Stimulated activated CD4-positive, alpha-beta T cell treated with anti-CD3 and anti-CD28 coated beads, Interleukin-12 subunit alpha, Interleukin-12 subunit beta, amount 100 ng/mL, for 4 hours (primary cell): Measurements from ENCODE around the gene SHC4.
"Not testable (repeated sequence)": the region's sequence is repeated elsewhere in the genome, so short reads cannot be mapped to it uniquely, and the experiment has no call there.

Experiments
- DNase-seq: peaks from one replicate; pipeline ENCODE4 v3.0.0-alpha.2; 2020

SHC4 gene, protein sequence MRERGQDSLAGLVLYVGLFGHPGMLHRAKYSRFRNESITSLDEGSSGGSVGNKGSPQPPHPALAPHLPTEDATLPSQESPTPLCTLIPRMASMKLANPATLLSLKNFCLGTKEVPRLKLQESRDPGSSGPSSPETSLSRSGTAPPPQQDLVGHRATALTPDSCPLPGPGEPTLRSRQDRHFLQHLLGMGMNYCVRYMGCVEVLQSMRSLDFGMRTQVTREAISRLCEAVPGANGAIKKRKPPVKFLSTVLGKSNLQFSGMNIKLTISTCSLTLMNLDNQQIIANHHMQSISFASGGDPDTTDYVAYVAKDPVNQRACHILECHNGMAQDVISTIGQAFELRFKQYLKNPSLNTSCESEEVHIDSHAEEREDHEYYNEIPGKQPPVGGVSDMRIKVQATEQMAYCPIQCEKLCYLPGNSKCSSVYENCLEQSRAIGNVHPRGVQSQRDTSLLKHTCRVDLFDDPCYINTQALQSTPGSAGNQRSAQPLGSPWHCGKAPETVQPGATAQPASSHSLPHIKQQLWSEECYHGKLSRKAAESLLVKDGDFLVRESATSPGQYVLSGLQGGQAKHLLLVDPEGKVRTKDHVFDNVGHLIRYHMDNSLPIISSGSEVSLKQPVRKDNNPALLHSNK

GRCh38 chr15:48963524-48964113 is at the start of gene SHC4:
Gene SHC4 (minus strand): TSS chr15:48963919. CDS start chr15:48963015, 904 bp downstream.
- DNase-seq, result no peak

DNA sequence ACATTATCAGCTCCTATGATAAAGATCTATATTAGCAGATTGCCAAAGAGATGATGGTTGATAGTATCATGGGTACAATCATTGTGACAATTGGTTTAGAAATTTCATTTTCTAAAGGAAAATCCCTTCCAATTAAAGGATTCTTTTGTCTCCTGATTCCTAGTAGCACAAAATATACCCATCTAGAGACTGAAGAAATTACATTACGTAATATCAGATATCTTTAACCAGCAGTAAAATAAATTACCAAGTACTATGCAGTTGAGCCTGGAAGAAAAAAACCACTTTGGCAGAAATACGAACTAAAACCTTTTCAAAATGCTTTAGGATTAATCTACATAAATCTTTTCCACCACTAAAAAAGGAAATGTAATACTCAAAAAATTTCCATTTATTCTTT is 35.6 kb upstream of the SHC4 start:
- DNase-seq, result no peak

DNA sequence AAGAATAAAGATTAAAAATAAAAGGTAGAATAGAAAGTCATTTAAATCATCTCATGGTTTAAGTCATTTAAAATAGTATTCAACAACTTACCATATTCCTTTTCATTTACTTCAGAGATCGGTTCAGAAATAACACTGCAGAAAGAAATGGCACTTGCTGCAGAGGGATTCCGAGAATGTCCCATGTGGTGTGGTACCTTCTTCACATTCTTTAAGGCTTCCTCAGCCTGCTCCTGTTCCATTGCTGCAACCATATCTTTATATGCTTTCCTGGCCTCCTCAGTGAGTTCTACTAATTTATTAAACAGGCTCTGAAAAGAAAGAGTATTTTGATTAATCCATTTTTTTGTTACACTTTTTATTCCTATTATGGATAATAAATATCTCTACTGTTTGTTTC is 32.6 kb upstream of the SHC4 start:
- no peak for DNase-seq

DNA sequence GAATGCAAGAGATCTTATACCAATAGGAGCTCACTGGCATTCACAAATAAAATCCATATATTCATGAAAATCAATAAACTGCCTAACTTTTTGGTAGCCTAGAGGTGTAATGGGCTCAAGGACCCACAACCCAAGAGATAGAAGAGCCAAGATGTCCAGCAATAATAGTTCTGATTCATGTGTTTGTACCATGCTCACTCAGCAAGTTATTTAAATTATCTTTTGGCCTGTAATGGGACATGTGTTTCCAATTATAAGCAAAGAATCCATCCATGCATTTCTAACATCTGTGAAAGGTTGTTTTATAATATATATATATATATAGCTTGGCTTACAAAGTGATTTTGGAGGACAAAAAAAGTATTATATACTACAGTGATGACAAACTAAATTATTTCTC is 29.7 kb upstream of the SHC4 start:
- no peak for DNase-seq

DNA sequence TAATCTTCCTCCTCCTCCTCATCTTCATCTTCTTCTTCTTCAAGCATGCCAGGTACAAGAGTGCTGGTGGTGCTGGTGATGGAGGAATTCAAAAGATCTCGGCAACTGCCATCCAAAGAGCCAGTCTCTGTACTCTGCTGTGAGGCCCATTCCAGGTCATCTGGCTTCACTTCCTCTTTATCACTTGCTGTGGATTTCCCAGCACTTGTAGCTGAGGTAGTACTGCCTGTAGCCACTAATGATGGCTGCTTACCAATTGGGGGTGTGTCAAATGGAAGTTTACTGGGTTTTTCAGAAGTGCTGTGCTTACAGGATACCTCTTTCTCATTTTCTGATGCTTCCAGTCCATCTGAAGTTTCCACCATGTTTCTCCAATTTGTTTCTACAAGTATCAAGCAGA is 28.8 kb upstream of the SHC4 start:
- DNase-seq, result no peak

- no peak for DNase-seq
Observed at GRCh38 chr15:48992096-48992495, 28.4 kb upstream of the SHC4 start.

- DNase-seq, result no peak
Observed at GRCh38 chr15:48989170-48989569, 25.5 kb upstream of the SHC4 start.

- no peak for DNase-seq
Observed at GRCh38 chr15:48987142-48987541, 23.4 kb upstream of the SHC4 start.

DNA sequence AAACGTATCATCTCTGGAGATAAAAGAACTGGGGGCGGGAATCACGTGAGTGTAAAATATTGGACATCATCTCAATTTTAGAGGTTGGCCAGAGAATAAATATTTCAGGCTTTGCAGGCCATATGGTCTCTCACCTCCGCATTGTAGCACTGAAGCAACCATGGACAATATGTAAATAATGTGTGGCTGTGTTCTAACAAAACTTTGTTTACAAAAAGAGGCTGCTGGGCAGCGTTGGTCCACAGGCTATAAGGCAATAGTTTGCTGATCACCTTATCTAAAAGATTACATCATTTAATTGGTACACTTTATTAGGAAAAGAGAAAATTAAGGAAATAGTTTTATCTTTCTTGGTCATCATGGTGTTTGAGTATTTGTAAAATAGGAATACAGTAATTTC is 22.5 kb upstream of the SHC4 start:
- no peak for DNase-seq

DNA sequence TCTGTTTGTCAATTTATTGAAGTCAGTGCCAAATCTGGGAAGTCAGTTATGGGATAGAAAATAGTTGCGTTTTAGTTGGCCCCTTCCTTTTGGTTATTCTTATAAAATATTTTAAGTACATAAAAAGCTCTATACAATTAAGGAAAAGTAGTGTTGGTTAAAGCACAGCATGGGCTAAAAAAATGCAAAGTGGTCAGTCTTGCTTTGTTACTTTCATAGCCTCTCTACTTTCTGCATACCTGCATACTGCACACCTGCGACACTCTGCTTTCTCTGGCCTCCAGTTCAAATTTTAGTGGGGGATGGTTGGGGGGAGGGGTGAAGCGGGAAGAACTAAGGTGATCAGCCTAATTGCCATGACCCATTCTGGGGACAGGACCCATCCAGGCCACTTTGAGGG is 21.8 kb upstream of the SHC4 start:
- DNase-seq, result no peak

DNA sequence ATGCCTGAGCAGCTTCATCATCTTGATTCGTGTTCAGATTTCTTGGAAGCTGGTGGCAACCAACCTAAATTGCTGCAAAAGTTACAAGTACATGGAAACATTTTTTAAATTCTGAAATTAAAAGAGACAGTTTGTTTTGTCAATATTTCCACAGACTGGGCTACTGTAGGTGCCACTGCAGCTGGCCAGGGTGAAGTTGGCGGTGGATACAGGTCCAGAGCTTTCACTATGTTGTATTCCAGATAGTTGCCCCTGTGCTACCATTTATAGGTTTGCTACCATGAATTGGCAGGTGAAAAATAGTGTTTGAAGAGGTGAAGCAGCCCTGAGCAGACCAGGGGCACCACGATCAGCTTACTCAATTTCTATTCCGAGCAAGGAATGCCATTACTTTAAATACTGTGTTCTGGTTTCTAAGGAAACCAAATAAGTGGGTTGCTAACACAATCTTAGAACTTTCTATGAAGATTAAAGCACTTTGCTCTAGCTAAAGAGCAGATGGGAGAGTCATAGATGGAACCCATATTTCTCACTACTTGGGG is 21.2 kb upstream of the SHC4 start:
- no peak for DNase-seq

DNA sequence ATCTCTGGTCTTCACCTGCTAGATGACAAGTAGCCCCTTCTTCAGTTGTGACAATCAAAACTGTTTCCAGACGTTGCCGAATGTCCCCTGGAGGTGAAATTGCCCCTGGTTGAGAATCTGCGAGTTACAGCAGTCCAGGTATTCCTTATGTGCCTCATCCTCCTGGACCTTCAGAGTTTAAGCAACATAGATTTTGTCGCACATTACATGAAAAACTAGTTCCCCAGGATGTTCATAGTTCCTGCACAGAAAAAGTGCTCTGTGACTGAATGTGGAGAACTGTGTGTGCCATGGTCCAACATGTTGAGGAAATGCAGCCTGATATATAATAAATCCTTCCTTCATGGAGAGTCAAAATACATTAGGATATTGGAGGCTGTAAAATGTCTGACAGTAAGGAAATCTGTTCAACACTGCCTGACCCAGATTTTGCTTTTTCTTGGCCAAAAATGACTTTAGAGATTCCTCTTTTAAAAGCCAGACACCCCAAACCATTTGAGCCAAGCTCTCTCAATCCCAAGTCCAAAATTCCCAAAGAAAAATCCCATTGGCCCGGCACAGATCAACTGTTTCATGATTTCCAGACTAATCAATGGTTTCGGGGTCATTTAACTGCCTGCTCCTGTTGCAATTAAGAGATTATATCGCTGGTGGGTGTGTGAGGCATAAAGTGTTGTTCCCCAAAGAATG is 20.4 kb upstream of the SHC4 start:
- no peak for DNase-seq

DNA sequence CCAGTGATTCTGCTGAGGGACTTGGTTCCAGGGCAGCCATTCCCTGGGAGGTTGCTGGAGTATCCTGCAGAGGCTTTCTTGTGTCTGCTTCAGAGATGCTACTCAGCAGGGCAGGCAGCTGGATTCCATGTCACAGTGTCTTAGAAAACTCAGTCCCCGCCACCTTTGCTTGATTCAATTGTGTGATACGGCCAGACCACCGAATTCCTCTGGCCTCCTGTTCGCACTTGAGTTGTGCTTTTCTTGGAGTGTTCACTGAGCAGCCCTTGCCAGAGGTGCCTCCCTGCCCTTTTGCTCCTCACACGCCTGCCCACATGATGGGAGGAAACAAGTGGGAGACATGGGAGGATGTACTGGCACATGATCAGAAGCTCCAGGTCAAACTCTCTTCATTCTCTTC is 19.6 kb upstream of the SHC4 start:
- DNase-seq, result no peak

DNA sequence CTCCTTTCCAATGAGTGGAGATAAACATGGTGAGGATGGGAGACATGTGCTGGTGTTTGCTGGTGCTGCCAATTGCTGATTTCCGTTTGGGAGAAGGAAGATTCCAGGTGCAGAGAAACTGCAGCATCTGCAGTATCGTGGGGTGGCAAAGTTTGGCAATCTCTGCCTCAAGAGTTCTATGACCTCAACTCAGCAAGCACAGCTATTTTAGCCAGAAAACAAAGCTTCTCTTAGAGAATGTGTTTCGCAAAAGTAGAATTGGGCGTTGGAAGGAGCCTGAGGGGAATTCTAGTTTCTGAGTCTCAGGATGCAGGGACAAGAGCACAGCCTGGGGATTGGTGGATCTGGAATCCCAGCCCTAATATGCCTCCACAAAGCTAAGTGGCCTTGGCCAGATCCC is 18.2 kb upstream of the SHC4 start:
- no peak for DNase-seq

- DNase-seq, result no peak
Observed at GRCh38 chr15:48978638-48979037, 14.9 kb upstream of the SHC4 start.

GRCh38 chr15:48976444-48977088 is 12.8 kb upstream of the SHC4 start:
- no peak for DNase-seq

DNA sequence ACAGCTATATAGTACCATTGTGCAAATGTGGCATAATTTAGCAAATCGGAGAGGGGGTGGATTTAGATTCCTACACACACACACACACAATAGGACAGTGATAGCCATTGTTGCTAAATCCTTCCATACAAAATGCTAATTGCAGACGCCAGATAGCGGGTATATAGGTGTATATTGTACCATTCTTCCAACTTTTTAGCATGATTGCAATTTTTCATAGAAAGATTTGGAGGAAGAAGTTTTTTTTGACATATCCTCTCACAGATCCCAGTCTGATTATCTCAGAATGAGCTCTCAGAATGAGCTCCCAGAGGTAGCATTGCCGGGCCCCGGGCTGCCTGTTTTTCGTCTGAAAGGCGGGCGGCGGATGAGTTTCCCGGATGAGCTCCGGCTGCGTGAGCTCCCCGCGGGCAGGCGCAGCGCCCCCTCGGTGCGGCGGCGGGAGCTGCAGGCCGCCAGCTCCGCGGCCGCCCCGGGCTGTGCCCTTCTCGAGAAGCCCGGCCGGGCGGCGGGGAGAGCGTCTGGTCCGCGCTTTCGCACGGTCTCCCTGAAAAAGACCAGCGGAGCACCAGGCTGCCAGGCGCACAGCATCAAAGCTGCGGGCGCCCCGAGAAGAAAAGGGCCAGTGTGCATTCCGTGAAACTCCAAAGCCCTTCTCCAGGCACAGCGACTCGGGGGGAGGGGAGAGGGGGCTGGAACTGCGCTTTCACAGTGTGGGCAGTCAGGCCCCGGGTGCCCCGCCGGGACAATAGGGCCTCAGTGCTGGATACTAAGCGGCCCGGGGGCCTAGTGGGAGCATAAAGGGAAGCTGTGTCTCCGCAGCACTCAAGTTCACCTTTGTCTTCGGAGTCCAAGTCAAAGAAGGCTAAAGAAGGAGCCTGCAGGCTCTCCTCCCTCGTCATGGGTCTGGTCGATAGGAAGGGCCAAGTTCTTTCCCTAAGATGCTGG is 12.0 kb upstream of the SHC4 start:
- peak; percentile 73 for DNase-seq

- DNase-seq, result no peak
Observed at GRCh38 chr15:48974882-48975281, 11.2 kb upstream of the SHC4 start.

DNA sequence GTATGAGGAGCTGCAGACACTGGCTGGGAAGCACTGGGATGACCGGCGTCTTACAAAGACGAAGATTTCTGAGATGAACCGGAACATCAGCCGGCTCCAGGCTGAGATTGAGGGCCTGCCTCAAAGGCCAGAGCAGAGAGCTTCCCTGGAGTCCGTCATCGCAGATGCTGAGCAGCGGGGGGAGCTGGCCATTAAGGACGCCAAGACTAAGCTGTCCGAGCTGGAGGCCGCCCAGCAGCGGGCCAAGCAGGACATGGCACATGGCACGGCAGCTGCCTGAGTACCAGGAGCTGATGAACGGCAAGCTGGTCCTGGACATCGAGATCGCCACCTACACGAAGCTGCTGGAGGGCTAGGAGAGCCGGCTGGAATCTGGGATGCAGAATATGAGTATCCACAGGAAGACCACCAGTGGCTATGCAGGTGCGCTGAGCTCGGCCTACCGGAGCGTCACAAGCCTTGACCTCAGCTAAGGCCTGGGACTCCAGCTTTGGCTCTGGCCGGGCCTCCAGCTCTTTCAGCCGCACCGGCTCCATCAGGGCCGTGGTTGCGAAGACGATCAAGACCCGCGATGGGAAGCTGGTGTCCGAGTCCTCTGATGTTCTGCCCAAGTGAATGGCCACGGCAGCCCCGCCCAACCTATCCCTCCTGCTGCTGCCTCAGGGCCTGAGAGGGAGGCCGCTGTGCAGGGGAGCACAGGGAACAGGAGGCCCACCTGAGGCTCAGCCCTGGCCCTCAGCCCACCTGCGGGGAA is 9.2 kb upstream of the SHC4 start:
- no peak for DNase-seq

GRCh38 chr15:48970926-48971325 is 7.2 kb upstream of the SHC4 start:
- not testable (repeated sequence) for DNase-seq

DNA sequence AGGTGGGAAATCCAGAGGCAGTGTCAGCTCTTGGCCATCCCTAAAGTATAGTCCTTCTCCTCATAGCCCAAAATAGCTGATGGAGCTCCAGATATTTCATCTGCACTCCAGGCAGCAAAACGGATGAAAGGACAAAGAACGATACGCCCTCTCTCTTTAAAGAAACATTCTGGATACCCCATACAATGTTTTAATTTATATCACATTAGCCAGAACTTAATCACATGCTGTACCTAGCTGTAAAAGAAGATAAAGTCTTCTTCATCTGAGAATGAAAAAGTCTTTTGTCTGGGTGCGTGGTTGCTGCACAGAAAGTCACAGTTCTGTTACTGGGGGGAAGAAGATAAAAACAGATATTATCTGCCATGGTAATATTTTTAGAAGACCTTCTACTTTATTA is 4.3 kb upstream of the SHC4 start:
- DNase-seq, result no peak
